ENCODE measurements around the gene TXN.
"Not testable (repeated sequence)": the region's sequence is repeated elsewhere in the genome, so short reads cannot be mapped to it uniquely, and the experiment has no call there.

The TXN gene

DNA sequence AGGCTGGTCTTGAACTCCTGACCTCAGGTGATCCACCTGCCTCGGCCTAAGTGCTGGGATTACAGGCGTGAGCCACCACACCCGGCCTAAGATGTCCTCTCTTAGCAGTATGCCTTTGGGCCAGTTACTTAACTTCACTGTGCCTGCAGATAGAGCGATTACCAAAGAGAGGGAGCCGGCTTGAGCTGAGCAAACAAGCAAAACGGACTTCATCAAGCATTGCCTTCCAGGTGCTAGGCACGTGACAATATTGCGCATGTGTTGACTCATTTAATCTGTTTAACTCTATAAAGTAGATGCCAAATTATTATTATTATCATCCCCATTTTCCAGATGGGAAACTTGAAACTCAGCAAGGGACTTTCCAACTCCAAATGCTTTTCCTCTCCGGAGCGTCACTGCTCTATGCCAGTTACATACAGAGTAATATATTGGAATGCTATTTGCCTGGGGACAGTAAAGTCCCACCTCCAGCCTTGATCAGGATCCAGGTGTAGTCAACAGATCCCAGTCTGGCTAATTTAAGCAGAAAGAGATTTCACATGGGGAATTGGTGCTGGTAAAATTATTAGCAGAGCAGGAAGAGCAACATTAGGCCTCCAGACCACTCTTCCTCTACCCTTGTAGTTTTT, 42.8 kb downstream of the TXN start:
- no peak for DNase-seq (ENCODE audit: low read depth in 3 of 3, low spot score in 1 of 3)

DNA sequence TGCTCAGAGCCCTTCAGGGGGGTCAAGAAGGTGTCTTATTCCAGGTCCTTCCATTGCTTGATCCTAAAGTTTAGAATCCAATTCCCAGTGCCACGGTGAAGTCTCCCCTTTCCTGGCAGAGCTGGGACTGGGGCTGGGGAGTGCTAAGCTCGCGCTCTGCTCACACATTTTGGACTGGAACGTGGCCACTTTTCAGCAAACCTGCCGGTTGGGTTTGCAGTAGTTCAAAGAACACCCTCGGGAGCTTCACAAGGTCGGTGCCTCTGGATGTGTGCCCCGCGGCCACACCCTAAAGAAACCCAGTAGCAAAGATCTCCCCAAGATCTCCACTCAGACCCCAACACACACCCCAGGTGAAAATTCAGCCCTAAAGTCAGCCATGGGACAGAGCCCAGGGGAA, 48.3 kb downstream of the TXN start, which contains the start of gene C9orf152:
TSS of gene C9orf152 (minus strand) at position 129 of the 400 bp plus-strand sequence. CDS start 580 bp downstream, outside the sequence.
- no peak for DNase-seq (ENCODE audit: low read depth in 3 of 3, low spot score in 1 of 3)

DNA sequence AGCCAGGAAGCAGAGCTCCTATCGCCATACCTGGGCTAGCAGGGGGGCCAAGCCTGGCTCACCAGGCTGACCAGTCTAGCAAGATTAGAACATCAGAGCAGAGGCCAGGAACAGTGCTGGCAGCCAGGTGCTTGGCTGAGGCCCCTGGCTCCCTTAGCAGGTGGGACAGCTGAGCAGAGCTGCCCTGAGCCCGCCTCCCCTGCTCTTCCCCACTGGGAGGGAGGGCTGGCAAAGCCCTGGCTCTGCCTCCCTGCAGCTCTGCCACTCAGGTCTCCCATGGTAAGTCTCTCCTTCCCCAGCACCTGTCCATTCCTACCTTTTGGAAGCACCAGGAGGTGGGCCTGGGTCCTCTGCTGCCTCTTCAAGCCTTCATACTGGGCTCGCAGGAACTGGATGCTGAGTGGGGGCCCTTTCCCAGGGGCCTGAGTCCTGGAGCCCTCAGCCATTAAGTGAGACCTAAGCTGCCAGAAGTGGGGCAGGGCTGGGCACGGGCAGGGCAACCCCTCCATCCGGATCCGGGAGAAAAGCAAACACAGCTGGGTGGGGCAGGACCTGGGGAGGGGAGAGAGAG, 49.2 kb downstream of the TXN start:
- DNase-seq (ENCODE audit: low read depth in 3 of 3, low spot score in 1 of 3) = no peak

DNA sequence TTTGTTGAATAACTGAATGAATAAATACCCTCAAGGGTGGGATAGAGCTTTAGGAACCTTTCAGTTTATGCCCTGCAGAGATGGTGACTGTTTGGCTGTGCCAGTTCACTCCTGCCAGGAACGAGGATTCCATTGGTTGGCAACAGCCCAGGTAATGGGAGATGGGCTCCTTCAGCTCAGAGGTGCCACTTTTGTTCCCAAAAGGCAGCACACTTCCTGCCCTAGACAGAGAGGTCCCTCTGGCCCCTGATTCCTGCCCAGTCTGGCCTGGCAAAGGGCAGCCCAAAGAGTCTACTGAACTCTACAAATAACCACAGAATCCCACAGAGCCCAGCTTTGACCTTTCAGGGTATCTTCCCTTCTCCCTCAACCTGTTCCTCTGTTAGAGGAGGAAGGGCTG, 49.9 kb downstream of the TXN start:
- DNase-seq (ENCODE audit: low read depth in 3 of 3, low spot score in 1 of 3) = no peak

DNA sequence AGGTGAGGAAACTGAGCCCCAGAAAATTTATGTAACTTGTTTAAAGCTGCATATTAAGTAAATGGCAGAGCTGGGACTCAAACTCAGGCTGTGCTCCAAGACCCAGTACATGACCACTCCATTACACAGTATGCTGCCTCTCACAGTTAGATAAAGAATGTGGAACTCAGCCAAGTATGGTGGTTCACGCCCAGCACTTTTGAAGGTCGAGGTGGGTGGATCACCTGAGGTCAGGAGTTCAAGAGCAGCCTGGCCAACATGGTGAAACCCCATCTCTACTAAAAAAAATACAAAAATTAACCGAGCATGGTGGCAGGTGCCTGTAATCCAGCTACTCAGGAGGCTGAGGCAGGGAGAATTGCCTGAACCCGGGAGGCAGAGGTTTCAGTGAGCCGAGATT, 50.7 kb downstream of the TXN start:
- DNase-seq (ENCODE audit: low read depth in 3 of 3, low spot score in 1 of 3) = not testable (repeated sequence)

DNA sequence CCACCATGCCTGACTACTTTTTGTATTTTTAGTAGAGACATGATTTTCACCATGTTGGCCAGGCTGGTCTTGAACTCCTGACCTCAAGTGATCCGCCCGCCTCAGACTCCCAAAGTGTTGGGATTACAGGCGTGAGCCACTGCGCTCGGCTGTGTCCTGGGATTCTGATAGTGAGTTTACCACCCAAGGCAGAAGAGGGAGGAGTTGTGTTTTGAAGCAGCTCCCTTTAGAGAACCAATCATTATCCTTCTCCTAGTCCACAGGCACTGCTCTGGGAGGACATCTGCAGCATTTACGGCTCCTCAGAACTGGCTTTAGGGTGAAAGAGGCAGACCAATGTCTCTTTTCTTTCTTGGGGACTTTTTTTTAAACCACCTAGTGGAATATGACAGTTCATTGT, 54.1 kb downstream of the TXN start:
- DNase-seq (ENCODE audit: low read depth in 3 of 3, low spot score in 1 of 3) = no peak

DNA sequence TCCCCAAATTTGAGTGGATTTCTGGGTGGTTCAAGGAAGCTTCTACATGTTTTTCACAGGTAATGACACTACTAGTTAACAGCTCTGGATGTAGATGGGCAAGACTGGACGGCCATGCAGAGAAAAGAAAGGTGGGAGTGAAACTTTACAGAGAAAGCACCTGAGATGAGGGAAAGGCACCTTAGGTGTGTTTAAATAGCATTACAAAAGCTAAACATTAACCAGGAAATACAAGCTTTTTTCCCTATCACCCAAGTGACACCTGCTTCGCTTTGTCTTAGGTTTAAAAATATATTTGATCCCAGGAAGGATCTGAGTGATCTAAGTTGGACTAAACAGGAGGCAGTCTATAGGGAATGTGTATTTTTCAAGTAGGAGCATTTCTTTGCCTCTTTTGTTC, 56.7 kb downstream of the TXN start:
- DNase-seq (ENCODE audit: low read depth in 3 of 3, low spot score in 1 of 3) = no peak

DNA sequence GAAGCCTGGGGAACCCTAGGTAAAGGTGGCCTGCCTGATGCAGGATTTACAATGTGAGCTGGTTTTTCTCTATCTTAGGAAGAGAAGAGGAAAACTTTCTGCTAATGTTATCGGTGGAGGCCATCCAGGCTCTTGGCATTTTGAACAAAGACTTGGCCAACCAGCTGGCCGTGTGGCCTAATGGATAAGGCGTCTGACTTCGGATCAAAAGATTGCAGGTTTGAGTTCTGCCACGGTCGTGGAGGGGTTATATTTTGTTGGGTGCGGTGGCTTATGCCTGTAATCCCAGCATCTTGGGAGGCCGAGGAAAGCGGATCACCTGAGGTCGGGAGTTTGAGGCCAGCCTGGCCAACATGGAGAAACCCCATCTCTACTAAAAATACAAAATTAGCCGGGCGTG, 58.0 kb downstream of the TXN start:
- DNase-seq (ENCODE audit: low read depth in 3 of 3, low spot score in 1 of 3) = no peak

DNA sequence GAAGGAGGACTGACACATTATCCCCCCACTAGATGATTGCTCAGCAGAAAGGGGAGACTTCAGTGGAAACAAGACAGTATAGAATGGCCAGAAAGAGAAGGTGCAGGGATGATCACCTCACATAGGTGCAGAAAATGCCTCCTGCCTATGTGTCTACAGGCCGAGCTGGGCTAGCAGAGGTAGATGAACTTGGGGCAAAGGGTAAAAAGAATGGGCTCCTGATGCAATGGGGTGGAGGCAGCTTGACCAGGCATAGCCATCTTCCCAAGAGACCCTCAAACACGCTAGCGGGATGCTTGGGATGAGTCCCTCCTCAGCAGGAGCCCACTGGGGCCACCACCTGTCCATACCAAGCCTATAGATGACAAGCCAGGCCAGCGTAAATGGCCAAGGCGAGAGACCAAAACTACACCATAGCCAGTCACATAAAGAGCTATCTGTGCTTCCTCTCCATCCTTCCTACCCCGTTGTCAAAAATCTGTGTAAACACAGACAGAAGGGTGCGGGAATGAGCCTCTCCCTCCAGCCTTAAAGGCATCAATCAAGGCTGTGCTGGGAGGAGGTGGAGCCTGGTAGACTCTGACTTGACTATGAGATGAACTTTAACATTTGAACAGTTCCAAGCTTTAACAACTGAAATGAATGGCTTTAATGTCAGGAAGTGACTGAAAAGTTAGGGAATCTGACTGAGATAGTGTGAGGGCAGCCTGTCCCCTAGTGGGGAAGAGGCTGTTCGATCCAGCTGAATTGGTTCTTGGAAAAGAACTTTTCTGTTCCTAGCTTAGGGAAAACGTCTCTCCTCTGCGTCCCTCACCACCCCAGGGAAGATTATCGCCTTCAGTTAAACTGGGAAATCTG, 58.7 kb downstream of the TXN start:
- DNase-seq (ENCODE audit: low read depth in 3 of 3, low spot score in 1 of 3) = no peak

DNA sequence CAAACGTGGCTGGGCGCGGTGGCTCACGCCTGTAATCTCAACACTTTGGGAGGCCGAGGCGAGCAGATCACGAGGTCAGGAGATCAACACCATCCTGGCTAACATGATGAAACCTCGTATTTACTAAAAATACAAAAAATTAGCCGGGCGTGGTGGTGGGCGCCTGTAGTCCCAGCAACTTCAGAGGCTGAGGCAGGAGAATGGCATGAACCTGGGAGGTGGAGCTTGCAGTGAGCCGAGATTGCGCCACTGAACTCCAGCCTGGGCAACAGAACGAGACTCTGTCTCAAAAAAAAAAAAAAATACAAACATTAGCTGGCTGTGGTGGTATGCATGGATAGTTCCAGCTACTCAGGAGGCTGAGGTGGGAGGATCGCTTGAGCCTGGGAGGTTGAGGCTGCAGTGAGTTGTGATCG, 60.2 kb downstream of the TXN start:
- DNase-seq (ENCODE audit: low read depth in 3 of 3, low spot score in 1 of 3) = not testable (repeated sequence)
